NK-92 treated with Interleukin-12 subunit alpha and Interleukin-12 subunit beta, amount 100 ng/mL, for 24 hours (cell line): Measurements from ENCODE around the gene SEC61A1.

Experiments used
- DNase-seq: peaks from one replicate; lab custom pipeline; 2025; lab: John Stamatoyannopoulos, UW

SEC61A1 gene

GRCh38 chr3:128051837-128052594, at the start of gene SEC61A1:
SEC61A1 (plus strand) TSS chr3:128052437; CDS start chr3:128052553, 116 bp downstream.
- DNase-seq, result peak; percentile 88

DNA sequence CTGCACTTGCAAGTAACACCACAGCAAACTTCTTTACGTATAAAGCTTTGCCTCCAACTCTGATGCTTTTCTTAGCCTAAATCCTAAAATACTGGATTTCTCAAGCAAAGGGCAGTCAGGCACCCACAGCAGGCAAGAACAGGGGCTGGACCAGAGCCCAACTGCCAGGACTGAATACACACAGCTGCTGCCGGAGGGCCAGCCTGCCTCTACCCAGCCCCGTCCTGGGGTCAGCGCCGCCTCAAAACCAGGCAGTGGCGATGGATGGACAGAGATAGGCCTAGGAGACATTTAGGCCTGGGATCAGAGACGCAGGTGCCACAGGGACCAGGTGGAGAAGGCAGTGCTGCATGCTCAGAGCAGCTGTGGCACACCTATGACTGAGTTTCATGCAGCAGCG, 47.6 kb upstream of the SEC61A1 start:
- DNase-seq, result no peak

DNA sequence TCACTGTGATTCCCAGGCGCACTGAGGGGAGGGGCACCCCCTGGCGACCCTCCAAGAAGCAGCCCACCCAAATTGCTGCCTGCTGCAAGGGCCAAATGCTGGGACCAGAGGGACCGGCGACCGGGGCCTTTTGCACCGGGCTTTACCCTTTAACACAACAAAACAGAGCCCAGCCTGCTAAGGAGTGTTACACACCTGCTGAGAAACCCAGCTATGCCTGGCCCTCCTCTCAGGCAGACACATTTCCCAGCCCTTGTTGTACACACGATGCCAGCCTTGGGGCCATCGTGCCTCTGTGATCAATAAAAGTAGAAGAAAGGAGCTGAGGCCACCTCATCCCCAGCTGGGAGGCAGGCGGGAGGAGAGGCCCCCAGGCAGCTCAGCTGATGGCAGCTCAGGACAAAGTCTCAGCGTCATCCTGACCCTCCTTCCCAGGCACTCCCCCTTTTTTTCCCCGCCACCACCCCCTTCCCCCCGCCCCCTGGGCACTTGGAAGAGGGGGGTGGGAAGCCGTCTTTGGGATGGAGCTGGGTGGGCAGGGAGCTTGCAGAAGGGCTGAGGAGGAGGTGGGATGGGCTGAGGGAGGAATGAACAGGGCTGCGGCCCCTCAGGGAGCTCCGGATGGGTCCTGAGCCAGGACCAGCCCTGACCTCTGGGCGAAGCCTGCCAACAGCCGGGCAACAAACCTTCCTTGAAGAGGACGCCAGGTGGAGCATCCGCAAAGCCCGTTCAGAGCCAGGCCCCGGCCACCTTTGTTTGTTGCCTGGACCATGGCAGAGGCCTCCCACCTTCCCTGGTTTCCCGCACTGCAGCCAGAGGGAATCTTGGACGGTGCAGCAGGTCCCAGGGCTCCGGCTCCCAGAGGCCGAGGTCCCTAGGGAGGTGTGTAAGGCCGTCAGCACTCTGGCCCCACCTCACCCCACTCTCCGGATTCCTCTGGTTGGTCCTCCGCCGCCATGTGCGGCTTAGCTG, 45.9 kb upstream of the SEC61A1 start:
- DNase-seq, result no peak

GRCh38 chr3:128007033-128007424, 45.2 kb upstream of the SEC61A1 start:
- no peak for DNase-seq

DNA sequence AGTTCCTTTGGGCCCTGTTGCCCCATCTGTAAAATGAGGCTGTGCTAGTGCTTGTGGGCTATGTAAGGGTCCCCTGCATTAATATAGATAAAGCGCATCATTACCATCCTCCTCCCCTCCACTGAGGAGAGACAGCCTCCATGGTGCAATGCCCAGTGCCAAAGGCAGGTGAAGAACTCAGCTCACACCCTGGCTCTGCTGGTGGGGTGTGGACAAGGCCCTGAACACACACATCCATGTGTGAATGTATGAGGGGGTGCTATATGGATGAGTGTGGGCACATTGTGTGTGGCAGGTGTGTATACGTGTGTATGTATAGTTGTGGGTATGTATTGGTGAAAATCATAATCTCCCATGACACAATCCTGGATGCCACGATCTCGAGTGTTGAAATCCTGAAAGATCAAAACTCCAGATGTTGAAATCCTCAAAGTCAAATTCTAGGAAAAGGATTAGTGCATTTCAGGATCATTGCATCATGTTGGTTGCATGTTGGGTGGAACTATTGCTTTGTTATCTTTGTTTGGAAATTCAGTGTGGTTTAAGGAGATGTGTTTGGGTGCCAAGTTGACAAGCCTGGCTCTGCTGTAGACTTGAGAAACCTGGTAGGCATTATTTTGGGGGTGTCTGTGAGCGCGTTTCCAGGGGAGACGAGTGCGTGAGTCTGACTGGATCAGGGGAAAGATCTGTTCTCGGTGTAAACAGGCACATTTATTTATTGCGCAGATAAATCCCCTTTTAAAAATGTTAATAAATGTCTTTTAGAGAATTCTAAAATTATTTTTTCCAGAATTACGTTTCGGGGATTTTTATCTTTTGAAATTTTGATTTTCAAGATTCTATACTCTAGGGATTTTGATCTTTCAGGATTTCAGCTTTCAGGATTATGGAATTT, 42.0 kb upstream of the SEC61A1 start:
- DNase-seq, result no peak

GRCh38 chr3:128011140-128011539, 41.1 kb upstream of the SEC61A1 start:
- no peak for DNase-seq

- no peak for DNase-seq
Observed at GRCh38 chr3:128012050-128012449, 40.2 kb upstream of the SEC61A1 start.

GRCh38 chr3:128014548-128014947, 37.7 kb upstream of the SEC61A1 start:
- no peak for DNase-seq

- no peak for DNase-seq
Observed at GRCh38 chr3:128016502-128016901, 35.7 kb upstream of the SEC61A1 start.

GRCh38 chr3:128021768-128022372, 30.4 kb upstream of the SEC61A1 start:
- no peak for DNase-seq

DNA sequence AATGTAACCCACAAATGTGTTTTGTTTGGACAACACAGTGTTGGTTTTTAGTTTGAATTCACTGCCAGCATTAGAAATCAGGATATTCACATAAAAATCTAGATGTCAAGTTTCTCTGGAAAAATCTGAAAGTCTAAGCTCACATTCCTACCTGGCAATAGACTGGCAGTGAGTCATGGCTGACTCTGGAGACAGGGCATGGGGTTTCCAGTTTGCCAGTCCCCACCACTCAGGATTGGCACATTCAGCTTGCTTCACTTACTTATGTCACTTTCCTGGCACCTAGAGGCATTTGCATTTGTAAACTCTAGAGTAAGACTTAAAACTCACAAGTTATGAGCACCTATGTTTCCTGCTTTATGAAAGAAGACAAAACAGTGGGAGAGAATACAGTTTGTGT, 19.1 kb upstream of the SEC61A1 start:
- no peak for DNase-seq

- no peak for DNase-seq
Observed at GRCh38 chr3:128036119-128036518, 16.1 kb upstream of the SEC61A1 start.

DNA sequence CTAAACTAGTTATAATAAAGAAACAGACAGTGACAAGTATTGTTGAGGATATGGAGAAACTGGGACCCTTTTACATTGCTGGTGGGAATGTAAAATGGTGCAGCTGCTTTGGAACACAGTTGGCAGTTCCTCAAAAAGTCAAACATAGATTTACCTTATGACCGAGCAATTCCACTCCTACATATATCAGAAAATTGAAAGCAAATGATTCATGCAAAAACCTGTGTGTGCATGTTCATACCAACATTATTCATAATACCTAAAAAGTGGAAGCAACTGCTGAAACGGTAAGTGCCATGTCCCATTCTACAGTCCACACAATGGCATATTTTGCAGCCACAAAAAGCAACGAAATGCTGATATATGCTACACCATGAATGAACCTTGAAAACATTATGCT, 12.2 kb upstream of the SEC61A1 start:
- DNase-seq, result no peak

GRCh38 chr3:128040660-128041059, 11.6 kb upstream of the SEC61A1 start:
- no peak for DNase-seq

- DNase-seq, result no peak
Observed at GRCh38 chr3:128041344-128041743, 10.9 kb upstream of the SEC61A1 start.

GRCh38 chr3:128050597-128050996, 1.6 kb upstream of the SEC61A1 start:
- no peak for DNase-seq

DNA sequence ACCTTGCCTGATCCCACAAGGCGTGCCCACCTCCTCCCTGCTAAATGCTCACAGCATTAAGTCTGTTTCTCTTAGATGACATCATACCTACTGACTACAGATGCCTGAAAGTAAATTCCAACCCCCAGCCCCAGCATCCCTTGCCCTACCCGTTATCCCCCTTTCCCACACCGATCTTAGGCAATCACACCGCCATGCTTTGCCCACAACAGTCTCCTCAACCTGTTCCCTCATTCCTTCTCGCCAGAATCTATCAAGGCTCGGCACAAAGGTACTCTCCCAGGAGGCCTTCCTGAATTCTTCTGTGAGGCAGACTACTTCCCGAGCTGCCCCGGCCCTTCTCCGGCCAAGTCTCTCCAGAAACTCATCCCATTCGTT, 789 bp upstream of the SEC61A1 start:
- DNase-seq, result no peak

DNA sequence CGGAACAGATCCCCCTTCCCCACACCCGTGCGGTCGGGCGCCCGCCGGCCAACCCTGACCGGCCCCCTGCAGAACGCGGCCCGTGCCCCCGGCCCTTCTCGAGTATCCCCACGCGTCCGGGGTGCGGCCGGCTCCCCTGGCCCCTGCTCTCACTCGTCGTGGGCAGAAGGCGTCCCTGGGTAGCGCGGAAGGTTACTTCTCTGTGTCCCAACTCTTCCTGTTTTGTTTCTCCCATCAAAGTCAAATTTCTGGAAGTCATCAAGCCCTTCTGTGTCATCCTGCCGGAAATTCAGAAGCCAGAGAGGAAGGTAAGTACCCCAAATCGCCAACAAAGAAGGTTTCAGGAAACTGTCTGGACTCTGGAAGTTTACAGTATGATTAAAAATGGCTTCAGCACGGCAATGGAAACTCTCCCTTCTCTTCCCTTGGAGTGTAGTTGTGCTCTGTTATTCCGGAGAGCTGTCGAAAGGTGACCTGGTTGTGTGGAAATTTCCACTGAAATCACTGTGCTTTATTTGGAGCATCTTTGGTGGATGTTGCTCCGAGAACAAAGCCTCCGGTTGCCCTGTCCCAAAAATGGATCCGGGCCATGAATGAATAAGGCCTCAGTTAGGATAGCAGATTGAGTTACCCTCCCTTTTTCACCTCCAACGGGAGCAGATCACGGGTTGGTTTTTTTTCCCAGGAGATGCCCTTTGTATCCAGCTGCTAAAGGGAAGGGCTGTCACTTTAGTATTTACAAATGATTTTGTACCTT, 536 bp downstream of the SEC61A1 start:
- DNase-seq, result no peak

- DNase-seq, result no peak
Observed at GRCh38 chr3:128053614-128054013, 1.4 kb downstream of the SEC61A1 start.

GRCh38 chr3:128054367-128054766, 2.1 kb downstream of the SEC61A1 start:
- DNase-seq, result no peak

GRCh38 chr3:128056258-128056657, 4.0 kb downstream of the SEC61A1 start:
- DNase-seq, result no peak
